Measurements from ENCODE around the gene RFTN1. TPM values are rescaled to one million over a fixed set of nuclear protein-coding genes. Genes with fewer than 3 reads are reported as not detected.

Gene RFTN1
- total and polyA plus RNA-seq, 2 experiments from 2014 or later = 3.3 to 7.2 TPM

DNA sequence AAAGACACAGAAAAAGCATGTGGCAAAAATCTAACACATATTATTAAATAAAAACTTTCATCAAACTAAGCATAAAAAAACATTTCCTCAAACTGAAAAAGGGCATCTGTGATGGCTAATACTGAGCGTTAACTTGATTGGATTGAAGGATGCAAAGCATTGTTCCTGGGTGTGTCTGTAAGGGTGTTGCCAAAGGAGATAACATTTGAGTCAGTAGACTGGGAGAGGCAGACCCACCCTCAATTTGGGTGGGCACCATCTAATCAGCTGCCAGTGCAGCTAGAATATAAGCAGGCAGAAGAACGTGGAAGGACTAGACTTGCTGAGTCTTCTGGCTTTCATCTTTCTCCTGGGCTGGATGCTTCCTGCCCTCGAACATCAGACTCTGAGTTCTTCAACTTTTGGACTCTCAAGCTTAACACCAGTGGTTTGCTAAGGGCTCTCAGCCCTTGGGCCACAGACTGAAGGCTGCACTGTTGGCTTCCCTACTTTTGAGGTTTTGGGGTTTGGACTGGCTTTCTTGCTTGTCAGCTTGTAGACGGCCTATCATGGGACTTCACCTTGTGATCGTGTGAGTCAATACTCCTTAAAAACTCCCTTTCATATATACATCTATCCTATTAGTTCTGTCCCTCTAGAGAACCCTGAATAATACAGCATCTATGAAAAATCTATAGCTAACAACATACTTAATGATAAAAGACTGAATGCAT is 46.3 kb upstream of the RFTN1 start (continued):
- TF ChIP-seq, protein P1, sequence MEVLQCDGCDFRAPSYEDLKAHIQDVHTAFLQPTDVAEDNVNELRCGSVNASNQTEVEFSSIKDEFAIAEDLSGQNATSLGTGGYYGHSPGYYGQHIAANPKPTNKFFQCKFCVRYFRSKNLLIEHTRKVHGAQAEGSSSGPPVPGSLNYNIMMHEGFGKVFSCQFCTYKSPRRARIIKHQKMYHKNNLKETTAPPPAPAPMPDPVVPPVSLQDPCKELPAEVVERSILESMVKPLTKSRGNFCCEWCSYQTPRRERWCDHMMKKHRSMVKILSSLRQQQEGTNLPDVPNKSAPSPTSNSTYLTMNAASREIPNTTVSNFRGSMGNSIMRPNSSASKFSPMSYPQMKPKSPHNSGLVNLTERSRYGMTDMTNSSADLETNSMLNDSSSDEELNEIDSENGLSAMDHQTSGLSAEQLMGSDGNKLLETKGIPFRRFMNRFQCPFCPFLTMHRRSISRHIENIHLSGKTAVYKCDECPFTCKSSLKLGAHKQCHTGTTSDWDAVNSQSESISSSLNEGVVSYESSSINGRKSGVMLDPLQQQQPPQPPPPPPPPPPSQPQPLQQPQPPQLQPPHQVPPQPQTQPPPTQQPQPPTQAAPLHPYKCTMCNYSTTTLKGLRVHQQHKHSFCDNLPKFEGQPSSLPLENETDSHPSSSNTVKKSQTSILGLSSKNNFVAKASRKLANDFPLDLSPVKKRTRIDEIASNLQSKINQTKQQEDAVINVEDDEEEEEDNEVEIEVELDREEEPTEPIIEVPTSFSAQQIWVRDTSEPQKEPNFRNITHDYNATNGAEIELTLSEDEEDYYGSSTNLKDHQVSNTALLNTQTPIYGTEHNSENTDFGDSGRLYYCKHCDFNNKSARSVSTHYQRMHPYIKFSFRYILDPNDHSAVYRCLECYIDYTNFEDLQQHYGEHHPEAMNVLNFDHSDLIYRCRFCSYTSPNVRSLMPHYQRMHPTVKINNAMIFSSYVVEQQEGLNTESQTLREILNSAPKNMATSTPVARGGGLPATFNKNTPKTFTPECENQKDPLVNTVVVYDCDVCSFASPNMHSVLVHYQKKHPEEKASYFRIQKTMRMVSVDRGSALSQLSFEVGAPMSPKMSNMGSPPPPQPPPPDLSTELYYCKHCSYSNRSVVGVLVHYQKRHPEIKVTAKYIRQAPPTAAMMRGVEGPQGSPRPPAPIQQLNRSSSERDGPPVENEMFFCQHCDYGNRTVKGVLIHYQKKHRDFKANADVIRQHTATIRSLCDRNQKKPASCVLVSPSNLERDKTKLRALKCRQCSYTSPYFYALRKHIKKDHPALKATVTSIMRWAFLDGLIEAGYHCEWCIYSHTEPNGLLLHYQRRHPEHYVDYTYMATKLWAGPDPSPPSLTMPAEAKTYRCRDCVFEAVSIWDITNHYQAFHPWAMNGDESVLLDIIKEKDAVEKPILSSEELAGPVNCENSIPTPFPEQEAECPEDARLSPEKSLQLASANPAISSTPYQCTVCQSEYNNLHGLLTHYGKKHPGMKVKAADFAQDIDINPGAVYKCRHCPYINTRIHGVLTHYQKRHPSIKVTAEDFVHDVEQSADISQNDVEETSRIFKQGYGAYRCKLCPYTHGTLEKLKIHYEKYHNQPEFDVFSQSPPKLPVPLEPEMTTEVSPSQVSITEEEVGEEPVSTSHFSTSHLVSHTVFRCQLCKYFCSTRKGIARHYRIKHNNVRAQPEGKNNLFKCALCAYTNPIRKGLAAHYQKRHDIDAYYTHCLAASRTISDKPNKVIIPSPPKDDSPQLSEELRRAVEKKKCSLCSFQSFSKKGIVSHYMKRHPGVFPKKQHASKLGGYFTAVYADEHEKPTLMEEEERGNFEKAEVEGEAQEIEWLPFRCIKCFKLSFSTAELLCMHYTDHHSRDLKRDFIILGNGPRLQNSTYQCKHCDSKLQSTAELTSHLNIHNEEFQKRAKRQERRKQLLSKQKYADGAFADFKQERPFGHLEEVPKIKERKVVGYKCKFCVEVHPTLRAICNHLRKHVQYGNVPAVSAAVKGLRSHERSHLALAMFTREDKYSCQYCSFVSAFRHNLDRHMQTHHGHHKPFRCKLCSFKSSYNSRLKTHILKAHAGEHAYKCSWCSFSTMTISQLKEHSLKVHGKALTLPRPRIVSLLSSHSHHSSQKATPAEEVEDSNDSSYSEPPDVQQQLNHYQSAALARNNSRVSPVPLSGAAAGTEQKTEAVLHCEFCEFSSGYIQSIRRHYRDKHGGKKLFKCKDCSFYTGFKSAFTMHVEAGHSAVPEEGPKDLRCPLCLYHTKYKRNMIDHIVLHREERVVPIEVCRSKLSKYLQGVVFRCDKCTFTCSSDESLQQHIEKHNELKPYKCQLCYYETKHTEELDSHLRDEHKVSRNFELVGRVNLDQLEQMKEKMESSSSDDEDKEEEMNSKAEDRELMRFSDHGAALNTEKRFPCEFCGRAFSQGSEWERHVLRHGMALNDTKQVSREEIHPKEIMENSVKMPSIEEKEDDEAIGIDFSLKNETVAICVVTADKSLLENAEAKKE (CRISPR knock-in tag; IDR thresholded peaks at IDR 0.05) = no peak
- TF ChIP-seq ZNF331 (CRISPR knock-in tag; IDR thresholded peaks at IDR 0.05; ENCODE audit: low read depth) (no peak), POLR2AphosphoS5 (IDR thresholded peaks at IDR 0.05; ENCODE audit: low read depth) (no peak), EZH2phosphoT487 (IDR thresholded peaks at IDR 0.05; ENCODE audit: unreplicated experiment) (no peak), STAT1 (IDR thresholded peaks at IDR 0.05; ENCODE audit: unreplicated experiment) (no peak), JUNB (IDR thresholded peaks at IDR 0.05; ENCODE audit: unreplicated experiment) (no peak)
- TF ChIP-seq, protein P2, sequence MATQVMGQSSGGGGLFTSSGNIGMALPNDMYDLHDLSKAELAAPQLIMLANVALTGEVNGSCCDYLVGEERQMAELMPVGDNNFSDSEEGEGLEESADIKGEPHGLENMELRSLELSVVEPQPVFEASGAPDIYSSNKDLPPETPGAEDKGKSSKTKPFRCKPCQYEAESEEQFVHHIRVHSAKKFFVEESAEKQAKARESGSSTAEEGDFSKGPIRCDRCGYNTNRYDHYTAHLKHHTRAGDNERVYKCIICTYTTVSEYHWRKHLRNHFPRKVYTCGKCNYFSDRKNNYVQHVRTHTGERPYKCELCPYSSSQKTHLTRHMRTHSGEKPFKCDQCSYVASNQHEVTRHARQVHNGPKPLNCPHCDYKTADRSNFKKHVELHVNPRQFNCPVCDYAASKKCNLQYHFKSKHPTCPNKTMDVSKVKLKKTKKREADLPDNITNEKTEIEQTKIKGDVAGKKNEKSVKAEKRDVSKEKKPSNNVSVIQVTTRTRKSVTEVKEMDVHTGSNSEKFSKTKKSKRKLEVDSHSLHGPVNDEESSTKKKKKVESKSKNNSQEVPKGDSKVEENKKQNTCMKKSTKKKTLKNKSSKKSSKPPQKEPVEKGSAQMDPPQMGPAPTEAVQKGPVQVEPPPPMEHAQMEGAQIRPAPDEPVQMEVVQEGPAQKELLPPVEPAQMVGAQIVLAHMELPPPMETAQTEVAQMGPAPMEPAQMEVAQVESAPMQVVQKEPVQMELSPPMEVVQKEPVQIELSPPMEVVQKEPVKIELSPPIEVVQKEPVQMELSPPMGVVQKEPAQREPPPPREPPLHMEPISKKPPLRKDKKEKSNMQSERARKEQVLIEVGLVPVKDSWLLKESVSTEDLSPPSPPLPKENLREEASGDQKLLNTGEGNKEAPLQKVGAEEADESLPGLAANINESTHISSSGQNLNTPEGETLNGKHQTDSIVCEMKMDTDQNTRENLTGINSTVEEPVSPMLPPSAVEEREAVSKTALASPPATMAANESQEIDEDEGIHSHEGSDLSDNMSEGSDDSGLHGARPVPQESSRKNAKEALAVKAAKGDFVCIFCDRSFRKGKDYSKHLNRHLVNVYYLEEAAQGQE (IDR thresholded peaks at IDR 0.05; ENCODE audit: unreplicated experiment) = no peak

Measured in GM23338 (cell line).